GM21529 (cell line): ENCODE results near the gene PTPRE.

Source experiments
- ATAC-seq: cut with Tn5 transposase; IDR thresholded peaks from one replicate; pipeline ENCODE4 v1.9.1; 2021; ENCODE audit not compliant: unreplicated experiment

PTPRE gene

GRCh38 chr10:127907411-127908105, 655 bp downstream of the PTPRE start:
- ATAC-seq: no peak

- no peak for ATAC-seq
Observed at GRCh38 chr10:127908106-127908958, 1.4 kb downstream of the PTPRE start.

GRCh38 chr10:127908959-127909267, 2.0 kb downstream of the PTPRE start:
- no peak for ATAC-seq

GRCh38 chr10:127909716-127910463, 3.0 kb downstream of the PTPRE start:
- no peak for ATAC-seq

- no peak for ATAC-seq
Observed at GRCh38 chr10:127910464-127910770, 3.5 kb downstream of the PTPRE start.

- ATAC-seq: no peak
Observed at GRCh38 chr10:127911218-127911866, 4.4 kb downstream of the PTPRE start.

GRCh38 chr10:127911867-127912257, 5.0 kb downstream of the PTPRE start:
- no peak for ATAC-seq

- ATAC-seq: no peak
Observed at GRCh38 chr10:127912607-127913367, 5.9 kb downstream of the PTPRE start.

- ATAC-seq: no peak
Observed at GRCh38 chr10:127913368-127913759, 6.5 kb downstream of the PTPRE start.

GRCh38 chr10:127915324-127915723, 8.4 kb downstream of the PTPRE start:
- no peak for ATAC-seq

GRCh38 chr10:127916826-127917225, 9.9 kb downstream of the PTPRE start:
- ATAC-seq: no peak

GRCh38 chr10:127918572-127918971, 11.7 kb downstream of the PTPRE start:
- no peak for ATAC-seq

GRCh38 chr10:127919418-127920271, 12.7 kb downstream of the PTPRE start:
- no peak for ATAC-seq

GRCh38 chr10:127920306-127921074, 13.6 kb downstream of the PTPRE start:
- ATAC-seq: no peak

- ATAC-seq: no peak
Observed at GRCh38 chr10:127921075-127921752, 14.3 kb downstream of the PTPRE start.

- ATAC-seq: no peak
Observed at GRCh38 chr10:127921753-127922145, 14.8 kb downstream of the PTPRE start.

- ATAC-seq: no peak
Observed at GRCh38 chr10:127922206-127922605, 15.3 kb downstream of the PTPRE start.

- ATAC-seq: no peak
Observed at GRCh38 chr10:127922675-127923366, 15.9 kb downstream of the PTPRE start.
